Calu3 (cell line): ENCODE results near the gene TOP2B. TPM values are rescaled to one million over a fixed set of nuclear protein-coding genes. Genes with fewer than 3 reads are reported as not detected.

Experiments used
- BruUV-seq: library from RNA; stranded (reverse); fragments of 400-500 nt; replicated peaks from 2 replicates; lab custom pipeline; 2021; lab: Mats Ljungman, UMichigan
- CTCF ChIA-PET: fragments of 300-600 bp; sonication (Branson Sonifier 250); formaldehyde crosslinking; loops from one replicate; lab custom pipeline; 2022; ENCODE audit warnings: antibody characterized with exemption; lab: Charles Lee
- DNase-seq: peaks from one replicate; pipeline ENCODE4 v3.0.0; 2022
- H3K27ac Mint-ChIP-seq: one replicate; pipeline ENCODE4 v1.8.0; 2022; ENCODE audit warnings: mixed read lengths; ENCODE audit not compliant: unreplicated experiment
- H3K27me3 Mint-ChIP-seq: one replicate; pipeline ENCODE4 v1.8.0; 2022; ENCODE audit warnings: mixed read lengths; ENCODE audit not compliant: unreplicated experiment
- H3K36me3 Mint-ChIP-seq: one replicate; pipeline ENCODE4 v1.8.0; 2022; ENCODE audit warnings: mild to moderate bottlenecking, moderate library complexity, mixed read lengths; ENCODE audit not compliant: insufficient read depth, unreplicated experiment
- H3K4me1 Mint-ChIP-seq: one replicate; pipeline ENCODE4 v1.8.0; 2022; ENCODE audit warnings: mild to moderate bottlenecking, low read depth, mixed read lengths; ENCODE audit not compliant: unreplicated experiment
- H3K4me3 Mint-ChIP-seq: one replicate; pipeline ENCODE4 v1.8.0; 2022; ENCODE audit warnings: mild to moderate bottlenecking, low read depth, moderate library complexity, mixed read lengths; ENCODE audit not compliant: unreplicated experiment
- H3K9me3 Mint-ChIP-seq: one replicate; pipeline ENCODE4 v1.8.0; 2022; ENCODE audit warnings: low read depth, mixed read lengths; ENCODE audit not compliant: unreplicated experiment
- CTCF ChIP-seq: fragments of 200-600 bp; IDR thresholded peaks from one replicate; pipeline ENCODE4 v1.8.0; 2022; ENCODE audit warnings: antibody characterized with exemption; ENCODE audit not compliant: unreplicated experiment
- intact Hi-C: fragments of 100-400 bp; cut with micrococcal nuclease; formaldehyde crosslinking; loops from one replicate; pipeline ENCODE4 v1.10.0; 2022; ENCODE audit not compliant: unreplicated experiment
- total RNA-seq: library from RNA; stranded (reverse); gene quantifications from 2 replicates; pipeline ENCODE4 v1.2.3, GENCODE V29; 2022

TOP2B gene
- total RNA-seq, 1 experiment from 2014 or later = 117 TPM

DNA sequence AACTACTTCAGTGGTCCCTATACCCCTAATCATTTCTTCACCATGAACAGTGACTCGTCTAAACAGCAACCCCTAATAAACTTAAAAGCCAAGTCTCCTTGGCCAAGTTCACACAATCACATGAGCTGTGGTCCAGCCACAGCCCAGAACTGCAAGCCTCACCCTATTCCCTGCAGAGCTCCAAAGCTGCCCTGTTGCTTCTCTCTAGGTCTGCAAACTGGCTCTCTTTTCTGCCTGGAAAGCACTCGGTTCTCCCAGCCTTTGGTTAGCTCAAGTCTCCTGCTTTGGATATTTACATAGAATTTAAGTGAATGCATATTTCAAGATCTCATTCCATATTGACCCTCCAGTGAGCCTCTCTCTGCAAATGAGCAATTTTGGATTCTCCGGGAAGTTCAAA lies 107.0 kb downstream of the TOP2B start:
- H3K4me3 Mint-ChIP-seq = no peak overlapping the region
- no peak for DNase-seq
- intact Hi-C loops = no loop called here
- no TSS peak for BruUV-seq
- no peaks in the 10 kb centered on the region for H3K4me1 Mint-ChIP-seq
- no peaks in the 10 kb centered on the region for H3K36me3 Mint-ChIP-seq
- no peak overlapping the region for H3K27ac Mint-ChIP-seq
- CTCF ChIA-PET = no interaction called here
- H3K27me3 Mint-ChIP-seq = no peaks in the 10 kb centered on the region
- no peak for TF ChIP-seq CTCF
- no peaks in the 10 kb centered on the region for H3K9me3 Mint-ChIP-seq

DNA sequence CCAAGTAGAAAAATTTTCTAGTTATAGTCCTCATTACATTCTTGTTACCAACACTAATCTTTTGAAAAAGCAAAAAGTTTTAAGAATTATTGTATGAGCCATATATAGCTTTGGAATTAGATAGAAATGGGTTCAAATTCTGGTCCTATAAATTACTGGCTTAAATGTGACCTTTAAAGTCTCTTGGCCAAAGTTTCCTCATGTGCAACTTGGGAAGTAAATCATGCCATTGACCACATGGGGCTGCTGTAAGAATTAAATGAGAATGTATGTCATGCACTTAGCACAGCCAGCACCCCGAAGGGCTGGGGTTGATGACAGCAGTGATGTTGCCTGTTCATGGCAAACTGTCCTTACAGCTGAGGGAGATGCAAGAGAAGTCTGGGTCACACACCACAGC lies 108.3 kb downstream of the TOP2B start:
- Mint-ChIP-seq H3K27me3 (no peaks in the 10 kb centered on the region), H3K4me3 (no peak overlapping the region), H3K27ac (no peak overlapping the region), H3K9me3 (no peaks in the 10 kb centered on the region), H3K36me3 (no peaks in the 10 kb centered on the region), H3K4me1 (peaks cover 5% of the 10 kb centered on the region)
- BruUV-seq = no TSS peak
- CTCF ChIA-PET = no interaction called here
- no peak for TF ChIP-seq CTCF
- no peak for DNase-seq
- intact Hi-C loops = no loop called here

GRCh38 chr3:25555695-25556437 lies 108.8 kb downstream of the TOP2B start:
- no TSS peak for BruUV-seq
- Mint-ChIP-seq H3K27ac (no peak overlapping the region), H3K9me3 (peaks cover 5% of the 10 kb centered on the region), H3K27me3 (no peaks in the 10 kb centered on the region), H3K36me3 (peaks cover 3% of the 10 kb centered on the region), H3K4me3 (no peak overlapping the region), H3K4me1 (peaks cover 10% of the 10 kb centered on the region)
- no peak for DNase-seq
- intact Hi-C loops = no loop called here
- CTCF ChIA-PET = no interaction called here
- TF ChIP-seq CTCF = no peak

GRCh38 chr3:25554376-25554775 lies 110.3 kb downstream of the TOP2B start:
- Mint-ChIP-seq H3K9me3 (peaks cover 6% of the 10 kb centered on the region), H3K36me3 (peaks cover 5% of the 10 kb centered on the region), H3K4me1 (peaks cover 14% of the 10 kb centered on the region), H3K4me3 (no peak overlapping the region), H3K27ac (no peak overlapping the region), H3K27me3 (no peaks in the 10 kb centered on the region)
- no peak for TF ChIP-seq CTCF
- intact Hi-C loops = no loop called here
- no TSS peak for BruUV-seq
- DNase-seq = no peak
- CTCF ChIA-PET = no interaction called here
